Smooth muscle cell (in vitro differentiated cells): ENCODE data around the gene EXD2. TPM values are rescaled to one million over a fixed set of nuclear protein-coding genes. Genes with fewer than 3 reads are reported as not detected.

ENCODE experiments used
- DNase-seq: peaks from one replicate; lab custom pipeline; 2025; ENCODE audit not compliant: unreplicated experiment; lab: John Stamatoyannopoulos, UW
- H2AFZ ChIP-seq: fragments of 200-600 bp; sonication (generic); 2 replicates; pipeline ENCODE4 v1.6.0; 2016; ENCODE audit warnings: antibody characterized with exemption, low read depth, mild to moderate bottlenecking
- H3F3A ChIP-seq: fragments of 200-600 bp; sonication (generic); 2 replicates; pipeline ENCODE4 v1.6.0; 2017; ENCODE audit warnings: antibody characterized with exemption, low read depth
- H3K27ac ChIP-seq: fragments of 200-600 bp; sonication (generic); 2 replicates; pipeline ENCODE4 v1.5.1; 2016; ENCODE audit warnings: low read depth, mild to moderate bottlenecking
- H3K27me3 ChIP-seq: fragments of 200-600 bp; sonication (generic); 2 replicates; pipeline ENCODE4 v1.6.1; 2016; ENCODE audit warnings: low read depth, mild to moderate bottlenecking
- H3K36me3 ChIP-seq: fragments of 200-600 bp; sonication (generic); 2 replicates; pipeline ENCODE4 v1.5.1; 2016; ENCODE audit warnings: low read depth
- H3K4me1 ChIP-seq: fragments of 200-600 bp; sonication (generic); 2 replicates; pipeline ENCODE4 v1.5.1; 2016; ENCODE audit warnings: low read depth
- H3K4me2 ChIP-seq: fragments of 200-600 bp; sonication (generic); 2 replicates; pipeline ENCODE4 v1.6.0; 2016; ENCODE audit warnings: mild to moderate bottlenecking
- H3K4me3 ChIP-seq: fragments of 200-600 bp; sonication (generic); 2 replicates; pipeline ENCODE4 v1.5.1; 2016; ENCODE audit warnings: mild to moderate bottlenecking
- H3K79me2 ChIP-seq: fragments of 200-600 bp; sonication (generic); 2 replicates; pipeline ENCODE4 v1.6.0; 2016; ENCODE audit warnings: low read depth, mild to moderate bottlenecking
- H3K9ac ChIP-seq: fragments of 200-600 bp; sonication (generic); 2 replicates; pipeline ENCODE4 v1.6.0; 2016; ENCODE audit warnings: low read depth
- H3K9me3 ChIP-seq: fragments of 200-600 bp; sonication (generic); replicated peaks from 2 replicates; pipeline ENCODE4 v1.5.1; 2016; ENCODE audit warnings: low read depth
- H4K20me1 ChIP-seq: fragments of 200-600 bp; sonication (generic); 2 replicates; pipeline ENCODE4 v1.6.0; 2016; ENCODE audit warnings: low read depth
- CTCF ChIP-seq: fragments of 200-600 bp; sonication (generic); IDR thresholded peaks from 2 replicates; pipeline ENCODE4 v1.5.1; 2017; ENCODE audit warnings: borderline replicate concordance, mild to moderate bottlenecking, antibody characterized with exemption; ENCODE audit not compliant: insufficient read depth, poor library complexity, severe bottlenecking
- WGBS: methylation state at CpG from one replicate; pipeline ENCODE4 v1.1.7; 2016; ENCODE audit warnings: low lambda C conversion rate; 5-methylcytosine and 5-hydroxymethylcytosine counted together
- polyA plus RNA-seq: library from polyadenylated mRNA; unstranded; fragments of >200 nt; fragmentation: Nextera tagmentation; extraction: Ambion mirVana; gene quantifications from 2 replicates; pipeline ENCODE4 v1.2.1, GENCODE V29; 2016
- total RNA-seq: library from RNA; depleted of rRNA; stranded (reverse); fragments of >200 nt; gene quantifications from 2 replicates; pipeline ENCODE4 v1.2.3, GENCODE V29; 2014

Gene EXD2
- total and polyA plus RNA-seq, 2 experiments from 2014 or later: 12.0 to 12.5 TPM

GRCh38 chr14:69268763-69269162 lies 77.5 kb downstream of the EXD2 start:
- Histone ChIP-seq H3K4me2 (peak overlapping the region; percentile 49), H3K27ac (peak overlapping the region; percentile 94)

GRCh38 chr14:69269381-69269780 lies 78.1 kb downstream of the EXD2 start:
- Histone ChIP-seq H3K4me3 (no peak overlapping the region), H3K9me3 (no peaks in the 10 kb centered on the region), H3K4me2 (no peak overlapping the region), H3K27me3 (peaks cover 6% of the 10 kb centered on the region), H3K4me1 (no peaks in the 10 kb centered on the region), H3K36me3 (no peaks in the 10 kb centered on the region), H3F3A (peaks cover 12% of the 10 kb centered on the region), H3K27ac (peak overlapping the region; percentile 94), H2AFZ (no peak overlapping the region), H3K79me2 (no peaks in the 10 kb centered on the region), H4K20me1 (no peaks in the 10 kb centered on the region), H3K9ac (no peak overlapping the region)
- 100% methylated on average over 1 of the region's 1 CpG for WGBS
- no peak for DNase-seq
- TF ChIP-seq CTCF: no peak

More at GRCh38 chr14:69268763-69269162, 77.5 kb downstream of the EXD2 start:
- Histone ChIP-seq H3K79me2 (no peaks in the 10 kb centered on the region), H3K9me3 (no peaks in the 10 kb centered on the region), H3K4me1 (no peaks in the 10 kb centered on the region), H3K4me3 (no peak overlapping the region), H3F3A (peaks cover 12% of the 10 kb centered on the region), H3K27me3 (peaks cover 4% of the 10 kb centered on the region), H3K36me3 (no peaks in the 10 kb centered on the region), H3K9ac (peak overlapping the region; percentile 65), H4K20me1 (no peaks in the 10 kb centered on the region), H2AFZ (no peak overlapping the region)
- DNase-seq: no peak
- 20% methylated on average over 4 of the region's 4 CpGs for WGBS
- no peak for TF ChIP-seq CTCF

GRCh38 chr14:69270097-69270496 lies 78.8 kb downstream of the EXD2 start:
- Histone ChIP-seq H3F3A (peaks cover 12% of the 10 kb centered on the region), H3K9ac (no peak overlapping the region), H3K4me1 (no peaks in the 10 kb centered on the region), H3K27me3 (peaks cover 6% of the 10 kb centered on the region), H4K20me1 (no peaks in the 10 kb centered on the region), H3K9me3 (no peaks in the 10 kb centered on the region), H3K79me2 (no peaks in the 10 kb centered on the region), H3K4me3 (no peak overlapping the region), H3K4me2 (no peak overlapping the region), H2AFZ (no peak overlapping the region), H3K27ac (no peak overlapping the region), H3K36me3 (no peaks in the 10 kb centered on the region)
- TF ChIP-seq CTCF: no peak
- 89% methylated on average over 10 of the region's 10 CpGs for WGBS
- DNase-seq: no peak
